Caki2 (cell line): ENCODE results near the gene GOLGA8O. TPM values are rescaled to one million over a fixed set of nuclear protein-coding genes. Genes with fewer than 3 reads are reported as not detected.
"Not testable (repeated sequence)": the region's sequence is repeated elsewhere in the genome, so short reads cannot be mapped to it uniquely, and the experiment has no call there.

ENCODE experiments used
- DNase-seq: peaks from one replicate; pipeline ENCODE4 v3.0.0-alpha.2; 2015; ENCODE audit warnings: low read depth
- in situ Hi-C: cut with HindIII; loops from 2 replicates; pipeline ENCODE4 v1.10.0; 2016; ENCODE audit warnings: low sequenced_read_pairs, low pct_unique_long_range_greater_than_20kb, mixed read lengths
- total RNA-seq: library from RNA; depleted of rRNA; stranded (reverse); fragments of >200 nt; shearing (Covaris generic); gene quantifications from 2 replicates; pipeline ENCODE4 v1.2.3, GENCODE V29; 2014; ENCODE audit warnings: low replicate concordance; rRNA removed

The GOLGA8O gene
- total RNA-seq, result 0.72 and 6.1 TPM in 2 replicates

GRCh38 chr15:32455534-32455933, at the start of gene GOLGA8O:
GOLGA8O (minus strand) TSS chr15:32455634; CDS start chr15:32455536, 98 bp downstream.
- DNase-seq, in situ Hi-C loops: not testable (repeated sequence)

GRCh38 chr15:32504152-32504811, 48.8 kb upstream of the GOLGA8O start:
- in situ Hi-C loops, result not testable (repeated sequence)

GRCh38 chr15:32502946-32503345, 47.5 kb upstream of the GOLGA8O start:
- in situ Hi-C loops, result not testable (repeated sequence)

More at GRCh38 chr15:32504152-32504811, 48.8 kb upstream of the GOLGA8O start:
- DNase-seq, result not testable (repeated sequence)

GRCh38 chr15:32492768-32493167, 37.3 kb upstream of the GOLGA8O start:
- DNase-seq, in situ Hi-C loops: not testable (repeated sequence)

More at GRCh38 chr15:32502946-32503345, 47.5 kb upstream of the GOLGA8O start:
- DNase-seq, result not testable (repeated sequence)

GRCh38 chr15:32486474-32486873, 31.0 kb upstream of the GOLGA8O start:
- DNase-seq, in situ Hi-C loops: not testable (repeated sequence)

GRCh38 chr15:32483377-32483776, 27.9 kb upstream of the GOLGA8O start:
- in situ Hi-C loops, DNase-seq: not testable (repeated sequence)

- in situ Hi-C loops, result not testable (repeated sequence)
Observed at GRCh38 chr15:32481683-32482082, 26.2 kb upstream of the GOLGA8O start.

GRCh38 chr15:32468076-32468475, 12.6 kb upstream of the GOLGA8O start:
- DNase-seq, in situ Hi-C loops: not testable (repeated sequence)

More at GRCh38 chr15:32481683-32482082, 26.2 kb upstream of the GOLGA8O start:
- DNase-seq, result not testable (repeated sequence)

GRCh38 chr15:32440445-32440977, 14.9 kb downstream of the GOLGA8O start:
- in situ Hi-C loops, DNase-seq: not testable (repeated sequence)

GRCh38 chr15:32434102-32434963, 21.1 kb downstream of the GOLGA8O start:
- in situ Hi-C loops, DNase-seq: not testable (repeated sequence)

GRCh38 chr15:32427635-32428034, 27.8 kb downstream of the GOLGA8O start:
- in situ Hi-C loops, DNase-seq: not testable (repeated sequence)

- DNase-seq, in situ Hi-C loops: not testable (repeated sequence)
Observed at GRCh38 chr15:32426511-32426910, 28.9 kb downstream of the GOLGA8O start.

GRCh38 chr15:32407903-32408302, 47.5 kb downstream of the GOLGA8O start:
- DNase-seq, in situ Hi-C loops: not testable (repeated sequence)

GRCh38 chr15:32403192-32403591, 52.2 kb downstream of the GOLGA8O start, which contains the start of gene GOLGA8K:
GOLGA8K (minus strand) TSS chr15:32403292; CDS start chr15:32403194, 98 bp downstream.
- DNase-seq, in situ Hi-C loops: not testable (repeated sequence)

GRCh38 chr15:32396522-32396921, 58.9 kb downstream of the GOLGA8O start:
- DNase-seq, in situ Hi-C loops: not testable (repeated sequence)
